Trophoblast cell (in vitro differentiated cells and primary cell): ENCODE measurements around the gene CRYBG2.

ENCODE experiments used
- DNase-seq, 2 donors: peaks; one replicate each; pipeline ENCODE4 v3.0.0-alpha.2; 2016
- H2AFZ ChIP-seq: 2 replicates; pipeline ENCODE4 v1.6.1; 2013; ENCODE audit warnings: low read length, moderate library complexity, mild to moderate bottlenecking; ENCODE audit not compliant: insufficient read depth, poor library complexity
- H2AK5ac ChIP-seq: 2 replicates; pipeline ENCODE4 v1.6.1; 2013; ENCODE audit warnings: mild to moderate bottlenecking, low read length
- H2BK120ac ChIP-seq: 2 replicates; pipeline ENCODE4 v1.6.1; 2013; ENCODE audit warnings: low read length, mild to moderate bottlenecking, moderate library complexity; ENCODE audit not compliant: insufficient read depth, poor library complexity
- H2BK12ac ChIP-seq: 2 replicates; pipeline ENCODE4 v1.6.1; 2013; ENCODE audit warnings: mild to moderate bottlenecking, low read length, moderate library complexity
- H2BK5ac ChIP-seq: 2 replicates; pipeline ENCODE4 v1.6.1; 2013; ENCODE audit warnings: low read length, low read depth, moderate library complexity, mild to moderate bottlenecking; ENCODE audit not compliant: poor library complexity
- H3K14ac ChIP-seq: 2 replicates; pipeline ENCODE4 v1.6.1; 2013; ENCODE audit warnings: mild to moderate bottlenecking, low read length
- H3K18ac ChIP-seq: 2 replicates; pipeline ENCODE4 v1.6.1; 2013; ENCODE audit warnings: mild to moderate bottlenecking, low read length
- H3K23ac ChIP-seq: 2 replicates; pipeline ENCODE4 v1.6.1; 2013; ENCODE audit warnings: low read length
- H3K27ac ChIP-seq: 2 replicates; pipeline ENCODE4 v1.5.1; 2013; ENCODE audit warnings: low read depth, mild to moderate bottlenecking, inconsistent platforms, low read length, moderate library complexity
- H3K27me3 ChIP-seq: 2 replicates; pipeline ENCODE4 v1.6.1; 2013; ENCODE audit warnings: inconsistent platforms, mild to moderate bottlenecking, low read length, moderate library complexity; ENCODE audit not compliant: insufficient read depth
- H3K36me3 ChIP-seq, 2 experiments: 1 replicate in 1 of 2; 2 replicates in 1 of 2; pipeline ENCODE4 v1.6.1; 2013; ENCODE audit warnings: low read length in 2 of 2, mild to moderate bottlenecking in 2 of 2, moderate library complexity in 1 of 2; ENCODE audit not compliant: insufficient read depth in 2 of 2, control insufficient read depth in 1 of 2
- H3K4ac ChIP-seq: 2 replicates; pipeline ENCODE4 v1.6.1; 2013; ENCODE audit warnings: low read depth, mild to moderate bottlenecking, low read length, moderate library complexity
- H3K4me1 ChIP-seq, 2 experiments: 1 replicate in 1 of 2; 2 replicates in 1 of 2; pipeline ENCODE4 v1.6.1; 2013; ENCODE audit warnings: low read length in 2 of 2, mild to moderate bottlenecking in 2 of 2, moderate library complexity in 1 of 2; ENCODE audit not compliant: insufficient read depth in 2 of 2, control insufficient read depth in 1 of 2
- H3K4me2 ChIP-seq: 2 replicates; pipeline ENCODE4 v1.6.1; 2013; ENCODE audit warnings: inconsistent platforms, mild to moderate bottlenecking, low read length, moderate library complexity
- H3K4me3 ChIP-seq: 2 replicates; pipeline ENCODE4 v1.5.1; 2013; ENCODE audit warnings: mild to moderate bottlenecking, low read depth, low read length, inconsistent platforms
- H3K79me1 ChIP-seq: one replicate; pipeline ENCODE4 v1.6.1; 2013; ENCODE audit warnings: low read length
- H3K79me2 ChIP-seq: 2 replicates; pipeline ENCODE4 v1.6.1; 2013; ENCODE audit warnings: low read length, mild to moderate bottlenecking; ENCODE audit not compliant: control insufficient read depth, insufficient read depth, poor library complexity
- H3K9ac ChIP-seq: 2 replicates; pipeline ENCODE4 v1.6.1; 2013; ENCODE audit warnings: mild to moderate bottlenecking, low read length
- H3K9me3 ChIP-seq: 2 replicates; pipeline ENCODE4 v1.6.1; 2013; ENCODE audit warnings: low read depth, mild to moderate bottlenecking, control low read depth, inconsistent platforms, low read length; ENCODE audit not compliant: insufficient read depth
- H4K12ac ChIP-seq: 2 replicates; pipeline ENCODE4 v1.6.1; 2013; ENCODE audit warnings: low read depth, mild to moderate bottlenecking, low read length, moderate library complexity
- H4K8ac ChIP-seq: 2 replicates; pipeline ENCODE4 v1.6.1; 2013; ENCODE audit warnings: low read depth, mild to moderate bottlenecking, low read length, moderate library complexity
- H4K91ac ChIP-seq: one replicate; pipeline ENCODE4 v1.6.1; 2013; ENCODE audit warnings: low read depth, mild to moderate bottlenecking, low read length, moderate library complexity
- WGBS: extraction: QIAGEN DNeasy Blood & Tissue Kit; methylation state at CpG from one replicate; pipeline ENCODE4 v1.1.7; 2013; ENCODE audit warnings: missing lambda C conversion rate; ENCODE audit not compliant: insufficient read length, insufficient coverage; ENCODE audit errors: extremely low coverage; 5-methylcytosine and 5-hydroxymethylcytosine counted together

Gene CRYBG2

GRCh38 chr1:26278724-26279455 is 75.0 kb downstream of the CRYBG2 start:
- H3K79me1 ChIP-seq = peaks cover 5% of the 10 kb centered on the region
- H2BK12ac ChIP-seq = no peak overlapping the region
- H3K36me3 ChIP-seq = peaks cover 32 to 40% of the 10 kb centered on the region in 2 experiments
- peak overlapping the region; percentile 61 for H4K8ac ChIP-seq
- H3K27me3 ChIP-seq = no peaks in the 10 kb centered on the region
- no CpG with 5 or more reads among the region's 9 CpGs for WGBS
- H3K27ac ChIP-seq = no peak overlapping the region
- H3K9ac ChIP-seq = no peak overlapping the region
- no peak overlapping the region for H2BK120ac ChIP-seq
- H3K79me2 ChIP-seq = peaks cover 4% of the 10 kb centered on the region
- H3K23ac ChIP-seq = no peak overlapping the region
- H3K4me1 ChIP-seq = peaks cover 17 to 35% of the 10 kb centered on the region in 2 experiments
- H3K18ac ChIP-seq = no peak overlapping the region
- no peak overlapping the region for H2AK5ac ChIP-seq
- H3K4me2 ChIP-seq = peak overlapping the region; percentile 70
- no peak overlapping the region for H4K12ac ChIP-seq
- H3K14ac ChIP-seq = no peak overlapping the region
- peak overlapping the region; percentile 91 for H3K4me3 ChIP-seq
- peaks cover 4% of the 10 kb centered on the region for H3K9me3 ChIP-seq
- peak overlapping the region; percentile 0 for H2BK5ac ChIP-seq
- no peak overlapping the region for H4K91ac ChIP-seq
- peak in 1 of 2 donors; percentile 53 for DNase-seq
- H3K4ac ChIP-seq = no peak overlapping the region
- H2AFZ ChIP-seq = peak overlapping the region; percentile 24

GRCh38 chr1:26278303-26278702 is 75.6 kb downstream of the CRYBG2 start:
- Histone ChIP-seq H3K79me2 (peaks cover 4% of the 10 kb centered on the region), H3K14ac (no peak overlapping the region), H3K4me1 (peaks cover 17 to 35% of the 10 kb centered on the region in 2 experiments), H3K9ac (no peak overlapping the region), H4K12ac (no peak overlapping the region), H3K4me2 (no peak overlapping the region), H2BK120ac (no peak overlapping the region), H2AFZ (no peak overlapping the region), H2AK5ac (no peak overlapping the region), H3K4ac (no peak overlapping the region), H4K8ac (no peak overlapping the region), H3K27ac (no peak overlapping the region), H3K23ac (no peak overlapping the region), H3K18ac (no peak overlapping the region), H2BK5ac (no peak overlapping the region), H3K27me3 (no peaks in the 10 kb centered on the region), H3K9me3 (peaks cover 2% of the 10 kb centered on the region), H4K91ac (no peak overlapping the region), H3K36me3 (peaks cover 32 to 40% of the 10 kb centered on the region in 2 experiments), H3K4me3 (no peak overlapping the region), H2BK12ac (no peak overlapping the region), H3K79me1 (peaks cover 5% of the 10 kb centered on the region)
- WGBS = no CpG with 5 or more reads among the region's 4 CpGs
- no peak for DNase-seq

DNA sequence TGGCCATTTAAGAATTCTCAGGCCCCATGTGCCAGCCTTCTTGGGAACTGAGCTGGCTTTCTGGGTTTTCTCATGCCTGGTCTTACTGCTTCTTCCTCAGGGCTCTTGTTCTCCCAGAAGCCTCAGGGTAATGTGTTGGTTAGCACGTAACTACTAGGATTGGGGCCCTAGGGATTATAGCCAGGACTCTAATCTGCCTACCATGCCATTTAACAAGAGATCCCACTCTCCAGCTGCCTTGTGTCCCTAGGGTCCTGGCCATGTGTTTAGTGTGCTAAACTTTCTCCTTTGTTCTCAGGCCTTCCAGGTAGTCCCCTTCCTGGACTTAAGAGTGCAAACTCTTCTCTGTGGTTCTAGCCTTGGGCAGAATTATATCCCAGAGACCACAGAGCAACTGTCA is 76.2 kb downstream of the CRYBG2 start:
- Histone ChIP-seq H3K9me3 (peaks cover 2% of the 10 kb centered on the region), H3K18ac (no peak overlapping the region), H3K27ac (no peak overlapping the region), H3K14ac (no peak overlapping the region), H4K8ac (no peak overlapping the region), H2BK120ac (no peak overlapping the region), H2AK5ac (no peak overlapping the region), H3K23ac (no peak overlapping the region), H2BK12ac (no peak overlapping the region), H3K9ac (no peak overlapping the region), H2BK5ac (no peak overlapping the region), H3K79me1 (peaks cover 5% of the 10 kb centered on the region), H2AFZ (no peak overlapping the region), H4K91ac (no peak overlapping the region), H3K4me1 (peaks cover 17 to 35% of the 10 kb centered on the region in 2 experiments), H3K4ac (no peak overlapping the region), H3K36me3 (peaks cover 31 to 43% of the 10 kb centered on the region in 2 experiments), H3K27me3 (no peaks in the 10 kb centered on the region), H3K4me2 (no peak overlapping the region), H3K4me3 (no peak overlapping the region), H3K79me2 (peaks cover 4% of the 10 kb centered on the region), H4K12ac (no peak overlapping the region)
- no CpG with 5 or more reads among the region's 1 CpG for WGBS
- DNase-seq = no peak

- Histone ChIP-seq H3K9me3 (peaks cover 2% of the 10 kb centered on the region), H3K14ac (no peak overlapping the region), H2AFZ (no peak overlapping the region), H2AK5ac (no peak overlapping the region), H3K9ac (no peak overlapping the region), H2BK5ac (no peak overlapping the region), H3K4me2 (no peak overlapping the region), H2BK12ac (no peak overlapping the region), H3K79me1 (peaks cover 5% of the 10 kb centered on the region), H3K4me1 (peaks cover 17 to 31% of the 10 kb centered on the region in 2 experiments), H3K27me3 (no peaks in the 10 kb centered on the region), H3K36me3 (peaks cover 27 to 39% of the 10 kb centered on the region in 2 experiments), H3K18ac (no peak overlapping the region), H3K4ac (no peak overlapping the region), H3K79me2 (peaks cover 4% of the 10 kb centered on the region), H3K23ac (no peak overlapping the region), H4K8ac (no peak overlapping the region), H4K91ac (no peak overlapping the region), H4K12ac (no peak overlapping the region), H3K4me3 (no peak overlapping the region), H3K27ac (no peak overlapping the region), H2BK120ac (no peak overlapping the region)
- WGBS = no CpG with 5 or more reads among the region's 3 CpGs
- no peak for DNase-seq
Measured at GRCh38 chr1:26277261-26277661, 76.7 kb downstream of the CRYBG2 start.
